Stimulated activated CD8-positive, alpha-beta memory T cell treated with anti-CD3 and anti-CD28 coated beads, Interleukin-4, amount 100 ng/mL, for 24 hours (primary cell): ENCODE results near the gene RAB41.
"Not testable (repeated sequence)": the region's sequence is repeated elsewhere in the genome, so short reads cannot be mapped to it uniquely, and the experiment has no call there.

Experiments used
- DNase-seq: peaks from one replicate; pipeline ENCODE4 v3.0.0-alpha.2; 2020; ENCODE audit warnings: low read depth

Gene RAB41

GRCh38 chrX:70281951-70282350 lies at the start of gene RAB41:
Gene RAB41 (plus strand): TSS chrX:70282172. CDS start chrX:70282218, 46 bp downstream.
- no peak for DNase-seq

- DNase-seq = no peak
Observed at GRCh38 chrX:70234355-70234754, 47.6 kb upstream of the RAB41 start, which contains the start of gene AWAT1. Gene AWAT1 (plus strand): TSS chrX:70234655. CDS start chrX:70234696, 41 bp downstream.

GRCh38 chrX:70240751-70241150 lies 41.2 kb upstream of the RAB41 start:
- no peak for DNase-seq

- no peak for DNase-seq
Observed at GRCh38 chrX:70241501-70241900, 40.5 kb upstream of the RAB41 start.

GRCh38 chrX:70243601-70244000 lies 38.4 kb upstream of the RAB41 start:
- DNase-seq = not testable (repeated sequence)

GRCh38 chrX:70244881-70245280 lies 37.1 kb upstream of the RAB41 start:
- DNase-seq = no peak

- no peak for DNase-seq
Observed at GRCh38 chrX:70247252-70247651, 34.7 kb upstream of the RAB41 start.

GRCh38 chrX:70252491-70252890 lies 29.5 kb upstream of the RAB41 start:
- no peak for DNase-seq

GRCh38 chrX:70253377-70254062 lies 28.5 kb upstream of the RAB41 start:
- DNase-seq = no peak

- DNase-seq = no peak
Observed at GRCh38 chrX:70254063-70254400, 27.9 kb upstream of the RAB41 start.

GRCh38 chrX:70254909-70255308 lies 27.1 kb upstream of the RAB41 start:
- DNase-seq = no peak

- DNase-seq = no peak
Observed at GRCh38 chrX:70255452-70255851, 26.5 kb upstream of the RAB41 start.

- DNase-seq = no peak
Observed at GRCh38 chrX:70257423-70258288, 24.3 kb upstream of the RAB41 start.

GRCh38 chrX:70260104-70260503 lies 21.9 kb upstream of the RAB41 start, which contains the start of gene P2RY4:
Gene P2RY4 (minus strand): TSS chrX:70260204. CDS start chrX:70259624, 580 bp downstream.
- no peak for DNase-seq

GRCh38 chrX:70262952-70263567 lies 18.9 kb upstream of the RAB41 start:
- peak; percentile 13 for DNase-seq

GRCh38 chrX:70264784-70265183 lies 17.2 kb upstream of the RAB41 start:
- DNase-seq = no peak

GRCh38 chrX:70268034-70268433 lies 13.9 kb upstream of the RAB41 start, which contains the start of gene ARR3:
Gene ARR3 (plus strand): TSS chrX:70268334. CDS start chrX:70269386, 1,052 bp downstream.
- no peak for DNase-seq

GRCh38 chrX:70274029-70274428 lies 7.9 kb upstream of the RAB41 start:
- not testable (repeated sequence) for DNase-seq

GRCh38 chrX:70279081-70279480 lies 2.9 kb upstream of the RAB41 start:
- DNase-seq = no peak

GRCh38 chrX:70280573-70280972 lies 1.4 kb upstream of the RAB41 start:
- DNase-seq = no peak

- no peak for DNase-seq
Observed at GRCh38 chrX:70289168-70289792, 7.3 kb downstream of the RAB41 start.
